K562 (cell line): ENCODE data around the gene TIGAR. TPM values are rescaled to one million over a fixed set of nuclear protein-coding genes. Genes with fewer than 3 reads are reported as not detected.

Source experiments
- BHLHE40 ChIP-seq: IDR thresholded peaks from 2 replicates; pipeline ENCODE4 v1.6.1; 2011; ENCODE audit warnings: low read length, improper control_type of control experiment
- DMBX1 ChIP-seq: fragments of 250-450 bp; sonication (Bioruptor Pico); IDR thresholded peaks from 2 replicates; pipeline ENCODE4 v1.8.0; 2022; ENCODE audit warnings: inconsistent platforms, mild to moderate bottlenecking, moderate library complexity, borderline replicate concordance
- ELF1 ChIP-seq: fragments of 200-800 bp; sonication (Bioruptor generic); IDR thresholded peaks from 2 replicates; pipeline ENCODE4 v1.6.1; 2016; ENCODE audit warnings: missing genetic modification characterization, missing compliant biosample characterization
- FOXJ3 ChIP-seq: sonication (generic); formaldehyde crosslinking; IDR thresholded peaks from 2 replicates; pipeline ENCODE4 v1.4.0; 2020; ENCODE audit warnings: mild to moderate bottlenecking, missing genetic modification reagents
- HDGF ChIP-seq: fragments of 450-650 bp; IDR thresholded peaks from 2 replicates; pipeline ENCODE4 v1.6.1; 2016
- ILK ChIP-seq: fragments of 450-650 bp; IDR thresholded peaks from 2 replicates; pipeline ENCODE4 v1.6.1; 2016; ENCODE audit warnings: missing genetic modification characterization, low read depth, mild to moderate bottlenecking, missing compliant biosample characterization, moderate library complexity, borderline replicate concordance
- KAT8 ChIP-seq: fragments of 450-650 bp; IDR thresholded peaks from 2 replicates; pipeline ENCODE4 v1.6.1; 2016; ENCODE audit warnings: low read depth, mild to moderate bottlenecking
- MCM7 ChIP-seq, 2 experiments: fragments of 450-650 bp; IDR thresholded peaks; 2 replicates each; pipeline ENCODE4 v1.6.1; 2016 to 2018
- MLX ChIP-seq, 2 experiments: fragments of 450-650 bp in 1 of 2; sonication (generic) in 1 of 2; formaldehyde crosslinking; conservative IDR thresholded peaks; 2 replicates each; pipeline versions ENCODE4 v1.4.0 to v1.8.1; 2020 to 2022; ENCODE audit warnings: mild to moderate bottlenecking in 1 of 2, missing genetic modification reagents in 1 of 2
- MXI1 ChIP-seq: IDR thresholded peaks from 2 replicates; pipeline ENCODE4 v1.6.1; 2011; ENCODE audit warnings: low read depth, mild to moderate bottlenecking, improper control_type of control experiment, low read length
- NFATC3 ChIP-seq: fragments of 450-650 bp; IDR thresholded peaks from 2 replicates; pipeline ENCODE4 v1.6.1; 2017; ENCODE audit warnings: mild to moderate bottlenecking
- PHF20 ChIP-seq: fragments of 450-650 bp; IDR thresholded peaks from 2 replicates; pipeline ENCODE4 v1.6.1; 2018; ENCODE audit not compliant: partially characterized antibody
- TEAD2 ChIP-seq: fragments of 450-650 bp; IDR thresholded peaks from 2 replicates; pipeline ENCODE4 v1.6.1; 2016; ENCODE audit warnings: missing genetic modification characterization, control low read depth, missing compliant biosample characterization
- TRIM24 ChIP-seq, 2 experiments: fragments of 450-650 bp; IDR thresholded peaks; 2 replicates each; pipeline ENCODE4 v1.6.1; 2016
- ZBTB43 ChIP-seq: sonication (generic); formaldehyde crosslinking; IDR thresholded peaks from 2 replicates; pipeline ENCODE4 v1.8.0; 2023; ENCODE audit warnings: mild to moderate bottlenecking, missing genetic modification reagents
- ZEB2 ChIP-seq: fragments of 450-650 bp; IDR thresholded peaks from 2 replicates; pipeline ENCODE4 v1.6.1; 2016
- polyA plus RNA-seq, 8 experiments: library from polyadenylated mRNA; depleted of rRNA in 4 of 8; stranded (reverse) in 5 of 8; unstranded in 3 of 8; fragments of >200 nt; fragmentation: Nextera tagmentation in 2 of 8; fragmentation: Illumina TruSeq in 1 of 8; extraction: Ambion mirVana in 2 of 8; extraction: Trizol in 1 of 8; gene quantifications; 2 replicates each; pipeline versions ENCODE4 v1.2.1 to v1.2.3, GENCODE V29; 2011 to 2014; ENCODE audit warnings: inconsistent platforms in 1 of 8, missing spikeins in 1 of 8
- total RNA-seq, 7 experiments: library from RNA; depleted of rRNA in 6 of 7; stranded (reverse); fragments of >200 nt in 6 of 7; fragmentation: Illumina TruSeq in 2 of 7; extraction: Trizol in 2 of 7; gene quantifications; 2 replicates each; pipeline versions ENCODE4 v1.2.1 to v1.2.3, GENCODE V29; 2011 to 2021; ENCODE audit warnings: low replicate concordance in 1 of 7
- TF ChIP-seq, protein P1 (sequence below): IDR thresholded peaks from 2 replicates; pipeline ENCODE4 v1.6.1; 2011; ENCODE audit warnings: borderline replicate concordance, low read depth, mild to moderate bottlenecking, moderate library complexity, low read length; ENCODE audit not compliant: insufficient read depth, poor library complexity, severe bottlenecking
- TF ChIP-seq, protein P2 (sequence below), 2 experiments: IDR thresholded peaks; 2 replicates each; pipeline ENCODE4 v1.6.1; 2012; ENCODE audit warnings: improper control_type of control experiment in 2 of 2, low read depth in 2 of 2, low read length in 2 of 2, borderline replicate concordance in 1 of 2
- TF ChIP-seq, protein P3 (sequence below): fragments of 450-650 bp; formaldehyde crosslinking; IDR thresholded peaks from 2 replicates; pipeline ENCODE4 v1.4.0; 2020; ENCODE audit warnings: mild to moderate bottlenecking, moderate library complexity

Gene TIGAR
- total and polyA plus RNA-seq, 9 of the 15 experiments (the other 6 are each of a cell fraction or from before 2014, with no cell fraction given): 0.11 to 1.0 (median 0.53) TPM; not detected in 2

- TF ChIP-seq, protein P1, sequence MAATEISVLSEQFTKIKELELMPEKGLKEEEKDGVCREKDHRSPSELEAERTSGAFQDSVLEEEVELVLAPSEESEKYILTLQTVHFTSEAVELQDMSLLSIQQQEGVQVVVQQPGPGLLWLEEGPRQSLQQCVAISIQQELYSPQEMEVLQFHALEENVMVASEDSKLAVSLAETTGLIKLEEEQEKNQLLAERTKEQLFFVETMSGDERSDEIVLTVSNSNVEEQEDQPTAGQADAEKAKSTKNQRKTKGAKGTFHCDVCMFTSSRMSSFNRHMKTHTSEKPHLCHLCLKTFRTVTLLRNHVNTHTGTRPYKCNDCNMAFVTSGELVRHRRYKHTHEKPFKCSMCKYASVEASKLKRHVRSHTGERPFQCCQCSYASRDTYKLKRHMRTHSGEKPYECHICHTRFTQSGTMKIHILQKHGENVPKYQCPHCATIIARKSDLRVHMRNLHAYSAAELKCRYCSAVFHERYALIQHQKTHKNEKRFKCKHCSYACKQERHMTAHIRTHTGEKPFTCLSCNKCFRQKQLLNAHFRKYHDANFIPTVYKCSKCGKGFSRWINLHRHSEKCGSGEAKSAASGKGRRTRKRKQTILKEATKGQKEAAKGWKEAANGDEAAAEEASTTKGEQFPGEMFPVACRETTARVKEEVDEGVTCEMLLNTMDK: no peak
- TF ChIP-seq MXI1: no peak
- TF ChIP-seq NFATC3: no peak
- TF ChIP-seq ZBTB43: no peak
- TF ChIP-seq ZEB2: no peak; the same call in 1 of the 2 replicates
- no peak for TF ChIP-seq ELF1 (tag)
- TF ChIP-seq, protein P2, sequence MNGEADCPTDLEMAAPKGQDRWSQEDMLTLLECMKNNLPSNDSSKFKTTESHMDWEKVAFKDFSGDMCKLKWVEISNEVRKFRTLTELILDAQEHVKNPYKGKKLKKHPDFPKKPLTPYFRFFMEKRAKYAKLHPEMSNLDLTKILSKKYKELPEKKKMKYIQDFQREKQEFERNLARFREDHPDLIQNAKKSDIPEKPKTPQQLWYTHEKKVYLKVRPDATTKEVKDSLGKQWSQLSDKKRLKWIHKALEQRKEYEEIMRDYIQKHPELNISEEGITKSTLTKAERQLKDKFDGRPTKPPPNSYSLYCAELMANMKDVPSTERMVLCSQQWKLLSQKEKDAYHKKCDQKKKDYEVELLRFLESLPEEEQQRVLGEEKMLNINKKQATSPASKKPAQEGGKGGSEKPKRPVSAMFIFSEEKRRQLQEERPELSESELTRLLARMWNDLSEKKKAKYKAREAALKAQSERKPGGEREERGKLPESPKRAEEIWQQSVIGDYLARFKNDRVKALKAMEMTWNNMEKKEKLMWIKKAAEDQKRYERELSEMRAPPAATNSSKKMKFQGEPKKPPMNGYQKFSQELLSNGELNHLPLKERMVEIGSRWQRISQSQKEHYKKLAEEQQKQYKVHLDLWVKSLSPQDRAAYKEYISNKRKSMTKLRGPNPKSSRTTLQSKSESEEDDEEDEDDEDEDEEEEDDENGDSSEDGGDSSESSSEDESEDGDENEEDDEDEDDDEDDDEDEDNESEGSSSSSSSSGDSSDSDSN (IDR thresholded peaks at IDR 0.05; ENCODE audit: borderline replicate concordance in 1 of 2, low read depth in 2 of 2, low read length in 2 of 2): no peak; a peak in 1 of 4 replicates
- TF ChIP-seq BHLHE40: peak; percentile 86; the same call in 1 of the 2 replicates
- no peak for TF ChIP-seq PHF20
- TF ChIP-seq ILK (tag): no peak
- no peak for TF ChIP-seq MLX (CRISPR knock-in tag; conservative IDR thresholded peaks at IDR 0.05)
- no peak for TF ChIP-seq TEAD2 (tag)
- TF ChIP-seq MCM7 (IDR thresholded peaks at IDR 0.05): no peak
- TF ChIP-seq FOXJ3: no peak
- TF ChIP-seq DMBX1: no peak
- no peak for TF ChIP-seq KAT8
- TF ChIP-seq, protein P3, sequence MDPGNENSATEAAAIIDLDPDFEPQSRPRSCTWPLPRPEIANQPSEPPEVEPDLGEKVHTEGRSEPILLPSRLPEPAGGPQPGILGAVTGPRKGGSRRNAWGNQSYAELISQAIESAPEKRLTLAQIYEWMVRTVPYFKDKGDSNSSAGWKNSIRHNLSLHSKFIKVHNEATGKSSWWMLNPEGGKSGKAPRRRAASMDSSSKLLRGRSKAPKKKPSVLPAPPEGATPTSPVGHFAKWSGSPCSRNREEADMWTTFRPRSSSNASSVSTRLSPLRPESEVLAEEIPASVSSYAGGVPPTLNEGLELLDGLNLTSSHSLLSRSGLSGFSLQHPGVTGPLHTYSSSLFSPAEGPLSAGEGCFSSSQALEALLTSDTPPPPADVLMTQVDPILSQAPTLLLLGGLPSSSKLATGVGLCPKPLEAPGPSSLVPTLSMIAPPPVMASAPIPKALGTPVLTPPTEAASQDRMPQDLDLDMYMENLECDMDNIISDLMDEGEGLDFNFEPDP: no peak
- TF ChIP-seq HDGF: no peak
- TF ChIP-seq TRIM24 (IDR thresholded peaks at IDR 0.05): 0 out of 4 replicates have a peak, but pooled peaks of 1 of the 2 experiments have one; percentile 15
Measured at GRCh38 chr12:4272424-4273272, 48.4 kb upstream of the TIGAR start (continued).
